ENCODE results near the gene F10. TPM values are rescaled to one million over a fixed set of nuclear protein-coding genes. Genes with fewer than 3 reads are reported as not detected.

Gene F10
- total RNA-seq, 1 experiment from 2014 or later = not detected

GRCh38 chr13:113196970-113197737 is 74.6 kb downstream of the F10 start:
- H3K9me2 ChIP-seq (replicated peaks; ENCODE audit: insufficient read depth, low read length) = no peaks in the 10 kb centered on the region
- no peak overlapping the region for H3K4me2 ChIP-seq (ENCODE audit: low read depth, low read length, poor library complexity, severe bottlenecking)
- DNase-seq = no peak
- no peak overlapping the region for H3K9ac ChIP-seq (ENCODE audit: low read length)
- H3K36me3 ChIP-seq (ENCODE audit: insufficient read depth, low read length) = peaks cover 68% of the 10 kb centered on the region
- no peaks in the 10 kb centered on the region for H3K27me3 ChIP-seq (ENCODE audit: low read length)
- peaks cover 20% of the 10 kb centered on the region; the same call in 1 of the 2 replicates for H4K20me1 ChIP-seq (ENCODE audit: insufficient read depth, low read depth, low read length)
- no peaks in the 10 kb centered on the region for H3K4me1 ChIP-seq (ENCODE audit: low read length)
- peaks cover 47% of the 10 kb centered on the region for H3K79me2 ChIP-seq (ENCODE audit: low read length)
- H2AFZ ChIP-seq (ENCODE audit: low read length) = no peak overlapping the region
- H3K27ac ChIP-seq (ENCODE audit: low read length) = no peak overlapping the region
- H3K9me3 ChIP-seq (ENCODE audit: low read length) = no peaks in the 10 kb centered on the region
- no peak overlapping the region for H3K4me3 ChIP-seq (ENCODE audit: low read length)

Small RNA genes lying within 50 kb of the gene (small RNA-seq; reads per million reads assigned to genes)
- not detected for gene AL137002.1

Other genes with a start within 250 kb of the F10 start
- gene MCF2L, start 153.6 kb upstream of the F10 start, total RNA-seq (2014; rRNA removed; shearing (Covaris generic); ENCODE audit: low replicate concordance) = not detected in 2 replicates
- gene F7, start 17.0 kb upstream of the F10 start, total RNA-seq (2014; rRNA removed; shearing (Covaris generic); ENCODE audit: low replicate concordance) = not detected in 2 replicates
- not detected in 2 replicates for gene PROZ, start 35.8 kb downstream of the F10 start, total RNA-seq (2014; rRNA removed; shearing (Covaris generic); ENCODE audit: low replicate concordance)
- 85.0 and 114 TPM in 2 replicates for gene PCID2, start 85.9 kb downstream of the F10 start, total RNA-seq (2014; rRNA removed; shearing (Covaris generic); ENCODE audit: low replicate concordance)
- gene CUL4A, start 86.8 kb downstream of the F10 start, total RNA-seq (2014; rRNA removed; shearing (Covaris generic); ENCODE audit: low replicate concordance) = 97.0 and 97.1 TPM in 2 replicates
- 28.4 and 29.7 TPM in 2 replicates for gene LAMP1, start 174.4 kb downstream of the F10 start, total RNA-seq (2014; rRNA removed; shearing (Covaris generic); ENCODE audit: low replicate concordance)
- not detected in 2 replicates for gene GRTP1, start 241.3 kb downstream of the F10 start, total RNA-seq (2014; rRNA removed; shearing (Covaris generic); ENCODE audit: low replicate concordance)